Adrenal gland (tissue), 12 donors: Measurements from ENCODE around the gene PRMT2. TPM values are rescaled to one million over a fixed set of nuclear protein-coding genes. Genes with fewer than 3 reads are reported as not detected.

Experiments
- DNase-seq, 7 donors: peaks; one replicate each; pipeline ENCODE4 v3.0.0-alpha.2; 2019 to 2020
- H3K27ac ChIP-seq, 5 donors: fragments of 200-600 bp; sonication (generic) in 4 of 5; 1 replicate in 3 of 5; 2 replicates in 2 of 5; pipeline versions ENCODE4 v1.5.1 to v1.8.0; 2016 to 2020; ENCODE audit warnings: mild to moderate bottlenecking in 1 of 5
- H3K27me3 ChIP-seq: fragments of 200-600 bp; 2 replicates; pipeline ENCODE4 v1.8.0; 2021
- H3K36me3 ChIP-seq, 2 donors: fragments of 200-600 bp; replicated peaks in 1 of 2; 1 replicate in 1 of 2; 2 replicates in 1 of 2; pipeline versions ENCODE4 v1.5.1 to v1.8.0; 2018 to 2022
- H3K4me1 ChIP-seq, 2 donors: fragments of 200-600 bp; replicated peaks in 1 of 2; 1 replicate in 1 of 2; 2 replicates in 1 of 2; pipeline versions ENCODE4 v1.5.1 to v1.8.0; 2018 to 2021
- H3K4me3 ChIP-seq, 4 donors: fragments of 200-600 bp; sonication (generic) in 3 of 4; one replicate each; pipeline ENCODE4 v1.5.1; 2016 to 2018
- H3K9me3 ChIP-seq, 3 donors: fragments of 200-600 bp; sonication (generic) in 1 of 3; replicated peaks in 1 of 3; 1 replicate in 2 of 3; 2 replicates in 1 of 3; pipeline versions ENCODE4 v1.5.1 to v1.8.0; 2016 to 2021
- CTCF ChIP-seq, 6 experiments: fragments of 450-650 bp in 4 of 6; fragments of 200-600 bp in 2 of 6; sonication (generic) in 1 of 6; IDR thresholded peaks; 1 replicate in 5 of 6; 2 replicates in 1 of 6; pipeline versions ENCODE4 v1.5.1 to v1.8.0; 2016 to 2021; ENCODE audit warnings: antibody characterized with exemption in 6 of 6, mild to moderate bottlenecking in 2 of 6, moderate library complexity in 1 of 6
- POLR2A ChIP-seq, 2 donors: fragments of 450-650 bp; IDR thresholded peaks; one replicate each; pipeline ENCODE4 v1.6.1; 2017; ENCODE audit warnings: antibody characterized with exemption in 2 of 2, mild to moderate bottlenecking in 2 of 2, moderate library complexity in 1 of 2
- WGBS, 4 donors: extraction: QIAGEN DNeasy Blood & Tissue Kit in 2 of 4; methylation state at CpG; one replicate each; pipeline versions ENCODE4 v1.1.5 to v1.1.7; 2013 to 2017; 5-methylcytosine and 5-hydroxymethylcytosine counted together
- intact Hi-C, 2 donors: fragments of 100-400 bp; cut with DNase I; formaldehyde crosslinking; loops; one replicate each; pipeline versions ENCODE4 v1.14.1 to v1.15.0; 2022 to 2023
- polyA plus RNA-seq, 3 donors: library from polyadenylated mRNA; stranded (reverse); fragments of 200-250 nt in 2 of 3; fragments of 350-450 nt in 1 of 3; fragmentation: Illumina TruSeq in 1 of 3; extraction: RNeasy Lipid Tissue Mini Kit (QIAGEN cat#74804) in 1 of 3; gene quantifications; one replicate each; pipeline ENCODE4 v1.2.3, GENCODE V29; 2013 to 2014
- total RNA-seq, 9 donors: library from RNA; depleted of rRNA in 4 of 9; stranded (reverse); fragments of >200 nt in 4 of 9; fragments of 120-200 nt in 1 of 9; fragmentation: NEBNext Ultra II Directional in 1 of 9; extraction: Animal tissue kit (Norgen Biotek cat#: 25700) in 1 of 9; gene quantifications; one replicate each; pipeline versions ENCODE4 v1.1.0 to v1.2.4, GENCODE V29; 2013 to 2023
- donor health status: healthy with polysubstance abuse.
- donor health status: Bipolar disorder and iron deficiency.
- donor health status: DM: yes; HTN: yes; CAD: no.
- donor health status: DM: no; HTN: no; CAD: no.
- donor health status: DM: no; HTN: no; CAD: no.
- donor health status: DM: yes; HTN: yes; CAD: no.

The PRMT2 gene
- total and polyA plus RNA-seq, 12 donors: 47.4 to 115 (median 74.5) TPM

- intact Hi-C loops: no loop called here
- Histone ChIP-seq H3K36me3 (no peaks in the 10 kb centered on the region), H3K9me3 (no peaks in the 10 kb centered on the region), H3K4me3 (no peak overlapping the region), H3K4me1 (no peaks in the 10 kb centered on the region), H3K27me3 (no peaks in the 10 kb centered on the region), H3K27ac (no peak overlapping the region)
- DNase-seq: no peak
- 68 to 74% (median 73%) methylated on average over 6 of the region's 6 CpGs for WGBS, 4 donors
- TF ChIP-seq CTCF (IDR thresholded peaks at IDR 0.05) (no peak), POLR2A (IDR thresholded peaks at IDR 0.05) (no peak)
Observed at GRCh38 chr21:46617267-46618051, 18.0 kb upstream of the PRMT2 start.

GRCh38 chr21:46618738-46619379, 16.6 kb upstream of the PRMT2 start:
- Histone ChIP-seq H3K9me3 (no peaks in the 10 kb centered on the region), H3K27me3 (no peaks in the 10 kb centered on the region), H3K4me1 (no peaks in the 10 kb centered on the region), H3K36me3 (no peaks in the 10 kb centered on the region), H3K27ac (no peak overlapping the region), H3K4me3 (no peak overlapping the region)
- TF ChIP-seq POLR2A (IDR thresholded peaks at IDR 0.05): no peak
- TF ChIP-seq CTCF (IDR thresholded peaks at IDR 0.05): no peak
- no peak for DNase-seq
- WGBS, 4 donors: 84 to 88% (median 85%) methylated on average over 5 of the region's 5 CpGs
- intact Hi-C loops: no loop called here

- no peak overlapping the region for H3K27ac ChIP-seq
- no peaks in the 10 kb centered on the region for H3K4me1 ChIP-seq
- intact Hi-C loops: no loop called here
- no peak for TF ChIP-seq CTCF (IDR thresholded peaks at IDR 0.05)
- no peak for TF ChIP-seq POLR2A (IDR thresholded peaks at IDR 0.05)
- DNase-seq: no peak
- WGBS, 4 donors: 79 to 89% (median 83%) methylated on average over 2 of the region's 2 CpGs
- H3K4me3 ChIP-seq: no peak overlapping the region
- H3K9me3 ChIP-seq: no peaks in the 10 kb centered on the region
- H3K36me3 ChIP-seq: no peaks in the 10 kb centered on the region
- H3K27me3 ChIP-seq: no peaks in the 10 kb centered on the region
Observed at GRCh38 chr21:46619846-46620245, 15.6 kb upstream of the PRMT2 start.

GRCh38 chr21:46620846-46621245, 14.6 kb upstream of the PRMT2 start:
- Histone ChIP-seq H3K9me3 (no peaks in the 10 kb centered on the region), H3K27me3 (no peaks in the 10 kb centered on the region), H3K4me3 (no peak overlapping the region), H3K4me1 (no peaks in the 10 kb centered on the region), H3K27ac (no peak overlapping the region), H3K36me3 (no peaks in the 10 kb centered on the region)
- intact Hi-C loops: no loop called here
- no peak for DNase-seq
- WGBS, 4 donors: 82 to 97% (median 90%) methylated on average over 7 of the region's 7 CpGs
- no peak for TF ChIP-seq CTCF (IDR thresholded peaks at IDR 0.05)
- TF ChIP-seq POLR2A (IDR thresholded peaks at IDR 0.05): no peak
